H1 (cell line): ENCODE measurements around the gene OPCML. TPM values are rescaled to one million over a fixed set of nuclear protein-coding genes. Genes with fewer than 3 reads are reported as not detected.

ENCODE experiments used
- CTCF ChIA-PET: fragments of 300-600 bp; sonication (Branson Sonifier 250); formaldehyde crosslinking; loops from one replicate; lab custom pipeline; 2021; ENCODE audit not compliant: partially characterized antibody; lab: Charles Lee
- POLR2A ChIA-PET: fragments of 300-600 bp; sonication (Branson Sonifier 250); formaldehyde crosslinking; loops from one replicate; lab custom pipeline; 2021; ENCODE audit warnings: inconsistent platforms; ENCODE audit not compliant: partially characterized antibody; lab: Charles Lee
- DNase-seq, 2 experiments: peaks; one replicate each; pipeline versions ENCODE4 v3.0.0 to v3.0.0-alpha.2; 2010 to 2022; ENCODE audit warnings: low spot score in 2 of 2, low read depth in 1 of 2, mixed read lengths in 1 of 2
- FAIRE-seq: peaks from 2 replicates; lab custom pipeline; 2011; peaks lifted over from hg19 to GRCh38; lab: Jason Lieb, UNC
- H2AFZ ChIP-seq: 2 replicates; pipeline ENCODE4 v1.8.1; 2012; ENCODE audit warnings: low read length, inconsistent platforms
- H2AK5ac ChIP-seq: 2 replicates; pipeline ENCODE4 v1.6.1; 2013; ENCODE audit warnings: low read depth, low read length
- H2BK120ac ChIP-seq: replicated peaks from 2 replicates; pipeline ENCODE3; 2013; ENCODE audit warnings: low read depth, low read length, inconsistent platforms
- H2BK12ac ChIP-seq: 2 replicates; pipeline ENCODE4 v1.6.1; 2013; ENCODE audit warnings: low read depth, low read length
- H2BK15ac ChIP-seq: 2 replicates; pipeline ENCODE4 v1.6.1; 2013; ENCODE audit warnings: low read length
- H2BK20ac ChIP-seq: 2 replicates; pipeline ENCODE4 v1.6.1; 2013; ENCODE audit warnings: low read length
- H2BK5ac ChIP-seq: 2 replicates; pipeline ENCODE4 v1.6.1; 2013; ENCODE audit warnings: low read depth, low read length
- H3K14ac ChIP-seq: 2 replicates; pipeline ENCODE4 v1.6.1; 2013; ENCODE audit warnings: inconsistent platforms; ENCODE audit not compliant: insufficient read length
- H3K18ac ChIP-seq: 2 replicates; pipeline ENCODE4 v1.6.1; 2013; ENCODE audit warnings: low read length; ENCODE audit errors: extremely low read depth
- H3K23ac ChIP-seq: 2 replicates; pipeline ENCODE4 v1.6.1; 2013; ENCODE audit warnings: inconsistent platforms; ENCODE audit not compliant: insufficient read length
- H3K23me2 ChIP-seq: 2 replicates; pipeline ENCODE4 v1.6.1; 2013; ENCODE audit warnings: low read depth, low read length
- H3K27ac ChIP-seq: 2 replicates; pipeline ENCODE4 v1.6.1; 2011; ENCODE audit warnings: low read depth, low read length, inconsistent platforms
- H3K27me3 ChIP-seq, 4 experiments: replicated peaks in 1 of 4; 1 replicate in 1 of 4; 2 replicates in 3 of 4; pipeline versions ENCODE4 v1.6.1 to v1.8.1; 2011 to 2013; ENCODE audit warnings: low read length in 3 of 4, mild to moderate bottlenecking in 3 of 4, inconsistent platforms in 2 of 4, mixed read lengths in 2 of 4, moderate library complexity in 1 of 4; ENCODE audit not compliant: control insufficient read depth in 3 of 4, insufficient read depth in 3 of 4; ENCODE audit errors: extremely low read depth in 1 of 4
- H3K36me3 ChIP-seq, 4 experiments: 2 replicates each; pipeline versions ENCODE4 v1.6.1 to v1.8.1; 2011 to 2013; ENCODE audit warnings: mild to moderate bottlenecking in 4 of 4, low read length in 3 of 4, moderate library complexity in 2 of 4, control low read depth in 1 of 4, inconsistent platforms in 1 of 4; ENCODE audit not compliant: insufficient read depth in 4 of 4, control insufficient read depth in 2 of 4
- H3K4ac ChIP-seq: replicated peaks from 2 replicates; pipeline ENCODE3; 2013; ENCODE audit warnings: low read length, low read depth, mixed read lengths, inconsistent platforms; ENCODE audit not compliant: insufficient read length
- H3K4me1 ChIP-seq, 4 experiments: replicated peaks in 1 of 4; 1 replicate in 1 of 4; 2 replicates in 3 of 4; pipeline versions ENCODE4 v1.6.1 to v1.8.1; 2011 to 2013; ENCODE audit warnings: low read length in 3 of 4, inconsistent platforms in 2 of 4, mixed read lengths in 1 of 4; ENCODE audit not compliant: insufficient read depth in 4 of 4, control insufficient read depth in 3 of 4
- H3K4me2 ChIP-seq, 2 experiments: 2 replicates each; pipeline versions ENCODE4 v1.6.1 to v1.8.1; 2011 to 2013; ENCODE audit warnings: low read depth in 2 of 2, low read length in 2 of 2, control low read depth in 1 of 2, inconsistent platforms in 1 of 2, mild to moderate bottlenecking in 1 of 2; ENCODE audit not compliant: insufficient read depth in 1 of 2
- H3K4me3 ChIP-seq, 4 experiments: fragments of 200-600, 300-600 bp in 1 of 4; sonication (generic), shearing (Covaris generic), sonication (Bioruptor Twin) in 1 of 4; 2 replicates each; pipeline versions ENCODE4 v1.5.1 to v1.8.1; 2011 to 2016; ENCODE audit warnings: low read length in 4 of 4, low read depth in 3 of 4, control low read depth in 2 of 4, inconsistent platforms in 2 of 4, mild to moderate bottlenecking in 2 of 4, mixed read lengths in 1 of 4, moderate library complexity in 1 of 4; ENCODE audit not compliant: insufficient read depth in 2 of 4; ENCODE audit errors: extremely low read depth in 1 of 4
- H3K56ac ChIP-seq: replicated peaks from 2 replicates; pipeline ENCODE3; 2013; ENCODE audit warnings: low read depth, mild to moderate bottlenecking, mixed read lengths, low read length, inconsistent platforms; ENCODE audit not compliant: insufficient read length
- H3K79me1 ChIP-seq: 2 replicates; pipeline ENCODE4 v1.6.1; 2013; ENCODE audit warnings: low read depth, low read length, control low read depth
- H3K79me2 ChIP-seq, 2 experiments: 2 replicates each; pipeline versions ENCODE4 v1.6.1 to v1.8.1; 2012 to 2013; ENCODE audit warnings: low read length in 2 of 2, mild to moderate bottlenecking in 2 of 2, inconsistent platforms in 1 of 2; ENCODE audit not compliant: insufficient read depth in 2 of 2, control insufficient read depth in 1 of 2
- H3K9ac ChIP-seq, 4 experiments: replicated peaks in 1 of 4; 1 replicate in 1 of 4; 2 replicates in 3 of 4; pipeline versions ENCODE4 v1.6.1 to v1.8.1; 2011 to 2013; ENCODE audit warnings: low read depth in 3 of 4, low read length in 3 of 4, control low read depth in 2 of 4, mild to moderate bottlenecking in 2 of 4, moderate library complexity in 2 of 4, inconsistent platforms in 1 of 4; ENCODE audit errors: extremely low read depth in 1 of 4
- H3K9me3 ChIP-seq, 2 experiments: 2 replicates each; pipeline versions ENCODE4 v1.6.1 to v1.8.1; 2012 to 2013; ENCODE audit warnings: mild to moderate bottlenecking in 2 of 2, moderate library complexity in 2 of 2, control low read depth in 1 of 2, inconsistent platforms in 1 of 2, low read depth in 1 of 2, low read length in 1 of 2, mixed read lengths in 1 of 2; ENCODE audit not compliant: insufficient read depth in 2 of 2
- H4K20me1 ChIP-seq, 2 experiments: replicated peaks in 1 of 2; 2 replicates each; pipeline versions ENCODE3 to v1.8.1; 2011 to 2013; ENCODE audit warnings: inconsistent platforms in 2 of 2, low read length in 2 of 2, mild to moderate bottlenecking in 1 of 2; ENCODE audit not compliant: insufficient read depth in 2 of 2, control insufficient read depth in 1 of 2
- H4K5ac ChIP-seq: 2 replicates; pipeline ENCODE4 v1.6.1; 2013; ENCODE audit warnings: low read length, low read depth, mixed read lengths, inconsistent platforms; ENCODE audit not compliant: insufficient read length
- H4K8ac ChIP-seq: 2 replicates; pipeline ENCODE4 v1.8.0; 2013; ENCODE audit warnings: mild to moderate bottlenecking, moderate library complexity, low read length, inconsistent platforms; ENCODE audit not compliant: insufficient read depth; ENCODE audit errors: extremely low read depth
- H4K91ac ChIP-seq: replicated peaks from 2 replicates; pipeline ENCODE3; 2013; ENCODE audit warnings: low read length, mixed read lengths, inconsistent platforms; ENCODE audit not compliant: insufficient read length
- BACH1 ChIP-seq: IDR thresholded peaks from 2 replicates; pipeline ENCODE4 v1.6.1; 2012; ENCODE audit warnings: low read length, improper control_type of control experiment
- BRCA1 ChIP-seq: IDR thresholded peaks from 2 replicates; pipeline ENCODE4 v1.6.1; 2012; ENCODE audit warnings: low read depth, low read length, improper control_type of control experiment
- CBX8 ChIP-seq: fragments of 300-800, 300-1000 bp; sonication (generic); IDR thresholded peaks from 2 replicates; pipeline ENCODE4 v1.7.1; 2016; ENCODE audit warnings: low read depth, low read length, borderline replicate concordance
- E2F6 ChIP-seq: IDR thresholded peaks from 2 replicates; pipeline ENCODE4 v1.6.1; 2012; ENCODE audit warnings: inconsistent platforms
- JUND ChIP-seq: IDR thresholded peaks from 2 replicates; pipeline ENCODE4 v1.6.1; 2011; ENCODE audit warnings: mild to moderate bottlenecking, improper control_type of control experiment, low read length
- MAFK ChIP-seq: IDR thresholded peaks from 2 replicates; pipeline ENCODE4 v1.6.1; 2012; ENCODE audit warnings: low read depth, mild to moderate bottlenecking, improper control_type of control experiment, low read length
- MAX ChIP-seq: IDR thresholded peaks from 2 replicates; pipeline ENCODE4 v1.6.1; 2012; ENCODE audit warnings: inconsistent platforms
- NANOG ChIP-seq: IDR thresholded peaks from 2 replicates; pipeline ENCODE4 v1.6.1; 2011; ENCODE audit warnings: low read length, low read depth, mild to moderate bottlenecking, inconsistent platforms; ENCODE audit not compliant: insufficient read depth, poor library complexity, severe bottlenecking
- RBBP5 ChIP-seq: IDR thresholded peaks from 2 replicates; pipeline ENCODE4 v1.7.1; 2012; ENCODE audit warnings: low read depth, mild to moderate bottlenecking, inconsistent platforms, low read length, moderate library complexity, borderline replicate concordance
- RNF2 ChIP-seq: fragments of 200-900, 300-1000 bp; sonication (generic); IDR thresholded peaks from 2 replicates; pipeline ENCODE4 v1.7.1; 2016; ENCODE audit warnings: borderline replicate concordance, low read depth, mild to moderate bottlenecking, antibody characterized with exemption, low read length; ENCODE audit not compliant: poor library complexity, severe bottlenecking; ENCODE audit errors: missing control alignments
- SIRT6 ChIP-seq: IDR thresholded peaks from one replicate; pipeline ENCODE4 v1.7.1; 2012; ENCODE audit warnings: low read length, inconsistent platforms
- SP4 ChIP-seq: IDR thresholded peaks from 2 replicates; pipeline ENCODE4 v1.6.1; 2012; ENCODE audit warnings: low read length, inconsistent platforms
- TBP ChIP-seq: IDR thresholded peaks from 2 replicates; pipeline ENCODE4 v1.6.1; 2011; ENCODE audit warnings: low read depth, low read length, improper control_type of control experiment
- YY1 ChIP-seq: IDR thresholded peaks from 2 replicates; pipeline ENCODE4 v1.6.1; 2011; ENCODE audit warnings: low read depth, mild to moderate bottlenecking, low read length
- WGBS, 2 experiments: shearing (Covaris generic) in 1 of 2; methylation state at CpG; one replicate each; pipeline versions ENCODE4 v1.1.6 to v1.1.7; 2013 to 2015; ENCODE audit warnings: low lambda C conversion rate in 2 of 2, mixed read lengths in 2 of 2, inconsistent platforms in 1 of 2, low coverage in 1 of 2, missing lambda C conversion rate in 1 of 2; ENCODE audit not compliant: insufficient replicate concordance in 2 of 2, insufficient coverage in 1 of 2, insufficient read length in 1 of 2; ENCODE audit errors: extremely low coverage in 1 of 2, missing lambda C conversion rate in 1 of 2; 5-methylcytosine and 5-hydroxymethylcytosine counted together
- polyA plus RNA-seq, 7 experiments: library from polyadenylated mRNA; depleted of rRNA in 3 of 7; stranded (reverse) in 5 of 7; unstranded in 2 of 7; fragments of >200 nt in 5 of 7; fragments of 200-250 nt in 2 of 7; gene quantifications; 1 replicate in 5 of 7; 2 replicates in 1 of 7; 4 replicates in 1 of 7; pipeline versions ENCODE4 v1.2.1 to v1.2.3, GENCODE V29; 2011 to 2013; ENCODE audit warnings: missing spikeins in 2 of 7, mixed read lengths in 2 of 7
- total RNA-seq: library from RNA; stranded (reverse); fragmentation: NEBNext Ultra II Directional; extraction: Animal tissue kit (Norgen Biotek cat#: 25700); gene quantifications from 2 replicates; pipeline ENCODE4 v1.2.1, GENCODE V29; 2021

Gene OPCML
- total and polyA plus RNA-seq, 2 of the 8 experiments (the other 6 are each of a cell fraction or from before 2014, with no cell fraction given) = 2.3 to 3.1 TPM

- Histone ChIP-seq H4K5ac (no peak overlapping the region), H2BK12ac (no peak overlapping the region)
- no peak for FAIRE-seq
- no peak for TF ChIP-seq RNF2
- TF ChIP-seq SIRT6 = no peak
- TF ChIP-seq TBP = no peak
- no peak for TF ChIP-seq CBX8
- no peak for TF ChIP-seq BACH1
- no peak for TF ChIP-seq RBBP5
- no peak for TF ChIP-seq NANOG
- no peak for TF ChIP-seq MAX
- TF ChIP-seq BRCA1 = no peak
- TF ChIP-seq YY1 = no peak
- no peak for TF ChIP-seq E2F6
- no peak for TF ChIP-seq SP4
- no peak for TF ChIP-seq MAFK
- no peak for TF ChIP-seq JUND
Measured at GRCh38 chr11:132439711-132440255, 1092.5 kb downstream of the OPCML start.

More at GRCh38 chr11:132439711-132440255, 1092.5 kb downstream of the OPCML start:
- H3K56ac ChIP-seq = no peak overlapping the region
- H3K23ac ChIP-seq = no peak overlapping the region
- H3K4me1 ChIP-seq = no peaks in the 10 kb centered on the region
- POLR2A ChIA-PET = no interaction called here
- H4K20me1 ChIP-seq = no peaks in the 10 kb centered on the region
- no peak overlapping the region for H4K8ac ChIP-seq
- H2BK15ac ChIP-seq = no peak overlapping the region
- H3K4me3 ChIP-seq = no peak overlapping the region
- DNase-seq = no peak
- H3K9ac ChIP-seq = no peak overlapping the region
- 73% methylated on average over 5 of the region's 5 CpGs; no CpG with 5 or more reads in 1 of the 2 experiments for WGBS, 2 experiments
- no peaks in the 10 kb centered on the region for H3K27me3 ChIP-seq
- H4K91ac ChIP-seq = no peak overlapping the region
- CTCF ChIA-PET = no interaction called here
- H2BK120ac ChIP-seq = no peak overlapping the region
- no peaks in the 10 kb centered on the region for H3K23me2 ChIP-seq
- H3K18ac ChIP-seq = no peak overlapping the region
- H2AK5ac ChIP-seq = no peak overlapping the region
- no peak overlapping the region for H3K27ac ChIP-seq
- no peak overlapping the region for H3K4ac ChIP-seq
- H2BK20ac ChIP-seq = no peak overlapping the region
- H3K9me3 ChIP-seq = no peaks in the 10 kb centered on the region
- H3K4me2 ChIP-seq = no peak overlapping the region
- H3K79me2 ChIP-seq = no peaks in the 10 kb centered on the region
- H3K79me1 ChIP-seq = no peaks in the 10 kb centered on the region
- no peaks in the 10 kb centered on the region for H3K36me3 ChIP-seq
- no peak overlapping the region for H3K14ac ChIP-seq
- no peak overlapping the region for H2BK5ac ChIP-seq
- H2AFZ ChIP-seq = no peak overlapping the region
